Central memory CD8-positive, alpha-beta T cell (primary cell): ENCODE measurements around the gene APOBEC2.

Experiments used
- ATAC-seq: fragments of 150-1000 bp; cut with Tn5 transposase; replicated peaks from 2 replicates; pipeline ENCODE4 v1.10.0; 2022; ENCODE audit warnings: mild to moderate bottlenecking, moderate FRiP score, moderate number of reproducible peaks; ENCODE audit not compliant: poor library complexity, severe bottlenecking; ENCODE audit errors: extremely low read depth
- DNase-seq, 2 donors: peaks; one replicate each; pipeline ENCODE4 v3.0.0; 2021; ENCODE audit warnings: low spot score in 2 of 2
- H3K27ac Mint-ChIP-seq: one replicate; pipeline ENCODE4 v1.8.0; 2022; ENCODE audit warnings: low read depth, mild to moderate bottlenecking, moderate library complexity, mixed read lengths
- H3K27me3 Mint-ChIP-seq: one replicate; pipeline ENCODE4 v1.8.0; 2022; ENCODE audit warnings: mixed read lengths
- H3K36me3 Mint-ChIP-seq: one replicate; pipeline ENCODE4 v1.8.0; 2022; ENCODE audit warnings: mild to moderate bottlenecking, moderate library complexity, mixed read lengths; ENCODE audit not compliant: insufficient read depth
- H3K4me1 Mint-ChIP-seq: one replicate; pipeline ENCODE4 v1.8.0; 2022; ENCODE audit warnings: mixed read lengths
- H3K4me3 Mint-ChIP-seq: one replicate; pipeline ENCODE4 v1.8.0; 2022; ENCODE audit warnings: mild to moderate bottlenecking, moderate library complexity, mixed read lengths
- H3K9me3 Mint-ChIP-seq: one replicate; pipeline ENCODE4 v1.8.0; 2022; ENCODE audit warnings: mixed read lengths

APOBEC2 gene

DNA sequence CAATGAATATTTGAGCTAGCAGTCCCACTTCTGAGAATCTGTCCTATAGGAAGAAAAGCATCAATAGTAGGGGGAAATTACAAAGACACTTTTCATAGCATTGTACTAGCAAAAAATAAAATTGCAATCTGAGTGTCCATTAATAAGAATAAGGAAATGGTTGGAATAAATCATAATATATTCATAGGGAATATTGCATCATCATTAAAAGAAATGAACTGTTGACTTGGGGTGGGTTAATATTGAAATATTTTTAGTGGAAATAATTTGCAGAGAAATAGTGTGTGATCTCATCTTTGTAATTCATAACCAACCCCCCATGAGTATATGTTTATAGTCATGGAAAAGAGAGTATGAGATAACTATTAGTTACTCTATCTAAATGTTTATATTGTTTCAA lies 32.2 kb downstream of the APOBEC2 start:
- Mint-ChIP-seq H3K27ac (no peak overlapping the region), H3K27me3 (no peaks in the 10 kb centered on the region), H3K36me3 (peaks cover 63% of the 10 kb centered on the region), H3K4me3 (no peak overlapping the region), H3K4me1 (peaks cover 44% of the 10 kb centered on the region), H3K9me3 (no peaks in the 10 kb centered on the region)
- ATAC-seq (no peak), DNase-seq (no peak)

DNA sequence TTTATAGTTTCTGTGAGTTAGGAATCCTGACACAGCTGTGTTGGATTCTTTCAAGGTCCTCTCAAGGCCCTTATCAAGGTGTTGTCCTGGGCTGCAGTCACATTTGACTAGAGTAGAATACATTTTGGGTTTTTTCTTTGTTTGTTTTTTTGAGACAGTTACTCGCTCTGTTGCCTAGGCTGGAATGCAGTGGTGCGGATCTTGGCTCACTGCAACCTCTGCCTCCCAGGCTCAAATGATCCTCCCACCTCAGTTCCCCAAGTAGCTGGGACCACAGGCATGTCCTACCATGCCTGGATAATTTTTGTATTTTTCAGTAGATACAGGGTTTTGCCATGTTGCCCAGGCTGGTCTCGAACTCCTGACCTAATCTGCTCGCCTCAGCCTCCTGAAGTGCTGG lies 35.4 kb downstream of the APOBEC2 start:
- ATAC-seq: no peak
- peaks cover 20% of the 10 kb centered on the region for H3K4me1 Mint-ChIP-seq
- no peak for DNase-seq
- no peak overlapping the region for H3K4me3 Mint-ChIP-seq
- H3K27ac Mint-ChIP-seq: no peak overlapping the region
- no peaks in the 10 kb centered on the region for H3K27me3 Mint-ChIP-seq
- no peaks in the 10 kb centered on the region for H3K9me3 Mint-ChIP-seq
- peaks cover 71% of the 10 kb centered on the region for H3K36me3 Mint-ChIP-seq

- Mint-ChIP-seq H3K9me3 (no peaks in the 10 kb centered on the region), H3K4me1 (peaks cover 12% of the 10 kb centered on the region), H3K27me3 (no peaks in the 10 kb centered on the region), H3K4me3 (no peak overlapping the region), H3K36me3 (peaks cover 70% of the 10 kb centered on the region), H3K27ac (peak overlapping the region; percentile 79)
- ATAC-seq (no peak), DNase-seq (no peak)
These were observed 38.1 kb downstream of the APOBEC2 start for GRCh38 chr6:41090841-41091761.

GRCh38 chr6:41092421-41093140 lies 39.6 kb downstream of the APOBEC2 start:
- no peak for ATAC-seq
- no peak overlapping the region for H3K27ac Mint-ChIP-seq
- H3K4me1 Mint-ChIP-seq: peaks cover 11% of the 10 kb centered on the region
- DNase-seq: no peak
- no peak overlapping the region for H3K4me3 Mint-ChIP-seq
- no peaks in the 10 kb centered on the region for H3K27me3 Mint-ChIP-seq
- H3K36me3 Mint-ChIP-seq: peaks cover 70% of the 10 kb centered on the region
- no peaks in the 10 kb centered on the region for H3K9me3 Mint-ChIP-seq

- no peak overlapping the region for H3K4me3 Mint-ChIP-seq
- no peak for ATAC-seq
- H3K27ac Mint-ChIP-seq: no peak overlapping the region
- H3K4me1 Mint-ChIP-seq: peaks cover 16% of the 10 kb centered on the region
- H3K27me3 Mint-ChIP-seq: no peaks in the 10 kb centered on the region
- DNase-seq: no peak
- H3K9me3 Mint-ChIP-seq: no peaks in the 10 kb centered on the region
- peaks cover 72% of the 10 kb centered on the region for H3K36me3 Mint-ChIP-seq
These were observed 40.7 kb downstream of the APOBEC2 start for GRCh38 chr6:41093729-41094128.

DNA sequence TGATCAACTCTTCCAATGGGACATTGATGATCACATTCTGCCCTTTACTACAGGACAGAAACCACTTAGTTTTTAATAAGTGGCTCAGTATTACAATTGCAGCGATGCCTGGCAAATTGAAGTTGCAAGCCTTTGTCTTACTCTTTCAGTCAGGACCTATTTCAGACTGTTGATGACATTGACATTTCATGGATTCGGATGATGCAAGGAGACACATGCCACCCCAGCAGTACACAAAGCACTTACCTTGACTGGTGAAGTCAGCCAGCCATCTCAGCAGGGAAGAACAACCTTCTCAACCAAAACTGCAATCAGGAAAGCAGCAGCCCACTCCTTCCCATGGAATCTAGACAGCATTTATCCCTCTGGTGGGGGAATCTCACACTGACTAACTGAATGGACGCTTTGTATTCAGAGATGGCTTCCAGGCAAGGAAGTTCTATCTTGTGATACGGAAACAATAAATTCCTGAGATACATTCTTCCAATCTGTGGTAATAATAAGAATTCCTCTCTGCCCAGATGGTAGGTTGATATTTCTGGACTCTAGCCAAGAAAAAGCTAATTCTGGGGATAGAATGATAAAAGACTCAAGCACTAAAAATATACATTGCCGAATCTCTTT lies 44.6 kb downstream of the APOBEC2 start:
- DNase-seq (no peak), ATAC-seq (no peak)
- Mint-ChIP-seq H3K4me3 (no peak overlapping the region), H3K27ac (no peak overlapping the region), H3K4me1 (peaks cover 10% of the 10 kb centered on the region), H3K27me3 (no peaks in the 10 kb centered on the region), H3K36me3 (peaks cover 62% of the 10 kb centered on the region), H3K9me3 (no peaks in the 10 kb centered on the region)

- Mint-ChIP-seq H3K4me3 (no peak overlapping the region), H3K9me3 (no peaks in the 10 kb centered on the region), H3K27me3 (no peaks in the 10 kb centered on the region), H3K4me1 (peaks cover 10% of the 10 kb centered on the region), H3K36me3 (peaks cover 59% of the 10 kb centered on the region), H3K27ac (no peak overlapping the region)
- ATAC-seq (no peak), DNase-seq (no peak)
These were observed 45.4 kb downstream of the APOBEC2 start for GRCh38 chr6:41098366-41098765.

DNA sequence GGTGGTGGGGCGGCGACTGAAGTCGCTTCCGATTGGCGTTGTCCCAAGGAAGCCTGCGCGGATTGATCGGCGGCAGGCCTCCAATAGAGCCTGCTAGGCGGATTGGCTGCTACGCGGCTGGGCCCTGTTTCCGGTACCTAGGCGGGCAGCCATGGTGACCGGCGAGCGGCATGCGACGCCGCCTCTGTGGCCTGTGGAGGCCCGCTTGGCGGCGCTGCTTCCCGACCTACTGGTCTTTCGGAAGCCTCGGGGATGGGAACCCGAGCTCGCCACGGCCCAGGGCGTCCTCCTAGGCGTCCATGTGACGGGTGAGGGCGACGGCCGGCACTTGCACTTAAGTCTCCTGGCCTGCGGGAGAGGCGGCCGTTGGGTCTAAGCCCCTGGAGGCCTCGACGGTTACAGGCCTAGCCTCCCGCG lies 47.9 kb downstream of the APOBEC2 start:
- Mint-ChIP-seq H3K27me3 (no peaks in the 10 kb centered on the region), H3K27ac (no peak overlapping the region), H3K4me1 (peaks cover 5% of the 10 kb centered on the region), H3K4me3 (no peak overlapping the region), H3K36me3 (peaks cover 40% of the 10 kb centered on the region), H3K9me3 (no peaks in the 10 kb centered on the region)
- DNase-seq (no peak), ATAC-seq (no peak)

- no peak for ATAC-seq
- H3K27ac Mint-ChIP-seq: no peak overlapping the region
- peaks cover 15% of the 10 kb centered on the region for H3K36me3 Mint-ChIP-seq
- no peak for DNase-seq
- no peaks in the 10 kb centered on the region for H3K4me1 Mint-ChIP-seq
- H3K9me3 Mint-ChIP-seq: no peaks in the 10 kb centered on the region
- H3K27me3 Mint-ChIP-seq: no peaks in the 10 kb centered on the region
- no peak overlapping the region for H3K4me3 Mint-ChIP-seq
These were observed 50.8 kb downstream of the APOBEC2 start for GRCh38 chr6:41103847-41104246.

- Mint-ChIP-seq H3K9me3 (no peaks in the 10 kb centered on the region), H3K27me3 (no peaks in the 10 kb centered on the region), H3K4me3 (no peak overlapping the region), H3K36me3 (peaks cover 5% of the 10 kb centered on the region), H3K4me1 (no peaks in the 10 kb centered on the region), H3K27ac (no peak overlapping the region)
- ATAC-seq: no peak
- DNase-seq: no peak
These were observed 58.0 kb downstream of the APOBEC2 start for GRCh38 chr6:41111017-41111416.
